CD1c-positive myeloid dendritic cell (primary cell): ENCODE measurements around the gene ANKRD12.
"Not testable (repeated sequence)": the region's sequence is repeated elsewhere in the genome, so short reads cannot be mapped to it uniquely, and the experiment has no call there.

Experiments
- DNase-seq: peaks from one replicate; pipeline ENCODE4 v3.0.0-alpha.2; 2016; ENCODE audit errors: extremely low spot score

ANKRD12 gene

GRCh38 chr18:9136315-9137155 lies at the start of gene ANKRD12:
TSS of gene ANKRD12 (plus strand) at chr18:9136781. CDS start at chr18:9182433, 45,652 bp downstream.
- DNase-seq = peak; percentile 98

GRCh38 chr18:9087144-9087543 lies 49.4 kb upstream of the ANKRD12 start:
- DNase-seq = no peak

- no peak for DNase-seq
These were observed 48.3 kb upstream of the ANKRD12 start for GRCh38 chr18:9088252-9088651.

GRCh38 chr18:9088727-9089126 lies 47.9 kb upstream of the ANKRD12 start:
- not testable (repeated sequence) for DNase-seq

GRCh38 chr18:9090578-9090977 lies 46.0 kb upstream of the ANKRD12 start:
- DNase-seq = no peak

- DNase-seq = peak; percentile 43
These were observed 45.5 kb upstream of the ANKRD12 start for GRCh38 chr18:9091066-9091476.

- DNase-seq = peak; percentile 49
These were observed 43.9 kb upstream of the ANKRD12 start for GRCh38 chr18:9092665-9093064.

- not testable (repeated sequence) for DNase-seq
These were observed 43.5 kb upstream of the ANKRD12 start for GRCh38 chr18:9093109-9093508.

- no peak for DNase-seq
These were observed 42.0 kb upstream of the ANKRD12 start for GRCh38 chr18:9094307-9095226.

GRCh38 chr18:9095297-9096006 lies 41.1 kb upstream of the ANKRD12 start:
- DNase-seq = peak; percentile 79

- DNase-seq = no peak
These were observed 40.6 kb upstream of the ANKRD12 start for GRCh38 chr18:9096007-9096371.

GRCh38 chr18:9096685-9097084 lies 39.9 kb upstream of the ANKRD12 start:
- no peak for DNase-seq

- DNase-seq = no peak
These were observed 39.2 kb upstream of the ANKRD12 start for GRCh38 chr18:9097349-9097748.

GRCh38 chr18:9100796-9101195 lies 35.8 kb upstream of the ANKRD12 start:
- DNase-seq = no peak

GRCh38 chr18:9101730-9102507 lies 34.7 kb upstream of the ANKRD12 start:
- DNase-seq = peak; percentile 82

- peak; percentile 98 for DNase-seq
These were observed 33.8 kb upstream of the ANKRD12 start, which contains the start of gene NDUFV2 for GRCh38 chr18:9102508-9103375. TSS of gene NDUFV2 (plus strand) at chr18:9102699. CDS start at chr18:9102744, 45 bp downstream.

- no peak for DNase-seq
These were observed 33.2 kb upstream of the ANKRD12 start for GRCh38 chr18:9103376-9103873.

- DNase-seq = no peak
These were observed 32.2 kb upstream of the ANKRD12 start for GRCh38 chr18:9104244-9104901.

GRCh38 chr18:9105420-9105819 lies 31.2 kb upstream of the ANKRD12 start:
- no peak for DNase-seq
